Stimulated activated CD8-positive, alpha-beta memory T cell treated with anti-CD3 and anti-CD28 coated beads, Interleukin-15, amount 100 ng/mL, for 48 hours (primary cell): Measurements from ENCODE around the gene PNMA8C.
A peak's percentile ranks its signal among the peaks of the same experiment; 100 is the strongest.
"Not testable (repeated sequence)": the region's sequence is repeated elsewhere in the genome, so short reads cannot be mapped to it uniquely, and the experiment has no call there.

Source experiments
- DNase-seq, 2 donors: peaks; one replicate each; pipeline ENCODE4 v3.0.0-alpha.2; 2020; ENCODE audit warnings: low read depth in 2 of 2

Gene PNMA8C

GRCh38 chr19:46447006-46447405 lies 18.3 kb upstream of the PNMA8C start:
- DNase-seq = no peak

DNA sequence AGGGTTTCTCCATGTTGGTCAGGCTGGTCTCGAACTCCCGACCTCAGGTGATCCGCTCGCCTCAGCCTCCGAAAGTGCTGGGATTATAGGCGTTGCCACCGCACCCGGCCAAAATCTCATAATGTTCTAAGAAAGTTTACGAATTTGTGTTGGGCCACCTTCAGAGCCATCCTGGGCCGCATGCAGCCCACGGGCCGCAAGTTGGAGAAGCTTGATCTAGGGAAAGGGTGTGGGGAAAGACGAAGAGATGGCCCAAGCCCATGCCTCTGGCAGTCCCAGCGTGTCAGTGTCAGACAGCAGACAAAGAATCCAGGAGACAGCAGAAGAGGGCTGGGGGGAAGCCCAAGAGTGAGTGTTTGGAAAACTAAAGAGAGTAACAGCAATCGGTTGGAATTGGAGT lies 17.3 kb upstream of the PNMA8C start:
- no peak for DNase-seq

DNA sequence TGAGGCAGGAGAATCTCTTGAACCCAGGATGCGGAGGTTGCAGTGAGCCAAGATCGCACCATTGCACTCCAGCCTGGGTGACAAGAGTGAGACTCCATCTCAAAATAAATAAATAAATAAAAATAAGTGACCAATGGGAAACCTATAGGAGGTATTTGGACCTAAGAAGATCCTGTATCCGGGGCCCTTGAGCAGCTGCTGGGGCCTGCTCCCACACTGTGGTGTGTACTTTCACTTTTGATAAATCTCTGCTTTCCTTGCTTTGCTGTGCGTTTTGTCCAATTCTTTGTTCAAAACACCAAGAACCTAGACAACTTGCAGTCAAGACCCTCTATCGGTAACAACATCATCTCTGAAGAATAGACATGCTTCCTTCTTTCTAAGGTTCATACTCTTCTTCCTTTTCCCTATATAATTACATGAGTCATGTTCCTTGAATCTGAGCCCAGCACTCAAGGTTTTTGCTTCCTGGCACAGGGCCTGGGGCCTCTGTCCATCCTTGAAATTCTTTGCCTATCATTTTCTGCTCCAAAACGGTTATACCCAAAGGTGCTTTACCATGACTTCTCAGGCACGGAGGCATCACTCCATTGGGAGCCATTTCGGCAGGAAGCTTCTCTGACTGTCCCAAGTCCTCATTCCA lies 14.2 kb upstream of the PNMA8C start:
- no peak for DNase-seq

DNA sequence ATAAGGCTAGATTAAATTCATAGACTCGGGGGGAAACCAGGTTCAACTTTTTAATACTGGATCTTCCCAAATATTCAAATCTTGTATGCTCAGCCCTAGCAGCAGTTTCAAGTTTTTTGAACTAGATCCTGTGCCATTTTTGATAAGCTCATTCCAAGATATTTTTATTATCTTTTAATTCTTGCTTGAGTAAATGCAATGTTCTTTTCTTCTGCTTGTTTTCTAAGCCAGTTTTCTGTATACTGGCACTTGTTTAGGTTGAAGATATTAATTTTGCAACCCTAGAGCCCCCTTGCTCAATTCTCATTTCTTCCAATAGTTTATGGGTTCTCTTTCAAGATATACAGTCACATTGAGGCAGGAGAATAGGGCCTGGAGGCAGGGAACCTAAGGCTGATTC lies 13.1 kb upstream of the PNMA8C start:
- no peak for DNase-seq

- DNase-seq = not testable (repeated sequence)
These were observed 7.0 kb upstream of the PNMA8C start for GRCh38 chr19:46435689-46436088.

- no peak for DNase-seq
These were observed 6.3 kb upstream of the PNMA8C start for GRCh38 chr19:46435009-46435408.

DNA sequence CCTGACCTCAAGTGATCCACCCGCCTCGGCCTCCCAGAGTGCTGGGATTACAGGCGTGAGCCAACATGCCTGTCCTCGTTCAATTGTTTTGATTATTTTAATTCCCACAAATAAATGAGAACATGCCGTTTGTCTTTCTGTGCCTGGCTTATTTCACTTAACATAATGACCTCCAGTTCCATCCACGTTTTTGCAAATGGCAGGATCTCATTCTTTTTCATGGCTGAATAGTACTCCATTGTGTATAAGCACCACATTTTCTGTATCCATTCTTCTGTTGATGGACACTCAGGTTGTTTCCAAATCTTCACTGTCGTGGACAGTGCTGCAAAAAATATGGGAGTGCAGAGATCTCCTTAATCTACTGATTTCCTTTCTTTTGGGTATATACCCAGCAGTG lies 4.7 kb upstream of the PNMA8C start:
- not testable (repeated sequence) for DNase-seq

GRCh38 chr19:46431824-46432223 lies 3.1 kb upstream of the PNMA8C start:
- no peak for DNase-seq

DNA sequence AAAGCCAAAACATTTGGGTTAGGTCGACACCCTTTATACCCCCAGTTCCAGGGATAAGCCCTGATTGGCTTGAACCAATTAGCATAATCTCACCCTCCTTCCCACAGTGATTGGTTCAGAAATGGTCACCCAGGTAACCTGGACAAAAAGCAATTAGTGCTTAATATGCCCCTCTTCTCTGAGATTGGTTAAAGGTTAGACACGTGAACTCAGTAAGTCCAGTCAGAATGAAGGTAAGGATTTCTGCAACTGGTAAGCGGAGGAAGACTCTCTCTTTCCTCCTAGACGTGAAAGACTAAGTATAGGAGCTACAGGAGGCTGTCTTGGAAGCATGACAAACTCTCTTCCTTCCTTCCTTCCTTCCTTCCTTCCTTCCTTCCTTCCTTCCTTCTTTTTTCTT lies 1.3 kb upstream of the PNMA8C start:
- DNase-seq = no peak

DNA sequence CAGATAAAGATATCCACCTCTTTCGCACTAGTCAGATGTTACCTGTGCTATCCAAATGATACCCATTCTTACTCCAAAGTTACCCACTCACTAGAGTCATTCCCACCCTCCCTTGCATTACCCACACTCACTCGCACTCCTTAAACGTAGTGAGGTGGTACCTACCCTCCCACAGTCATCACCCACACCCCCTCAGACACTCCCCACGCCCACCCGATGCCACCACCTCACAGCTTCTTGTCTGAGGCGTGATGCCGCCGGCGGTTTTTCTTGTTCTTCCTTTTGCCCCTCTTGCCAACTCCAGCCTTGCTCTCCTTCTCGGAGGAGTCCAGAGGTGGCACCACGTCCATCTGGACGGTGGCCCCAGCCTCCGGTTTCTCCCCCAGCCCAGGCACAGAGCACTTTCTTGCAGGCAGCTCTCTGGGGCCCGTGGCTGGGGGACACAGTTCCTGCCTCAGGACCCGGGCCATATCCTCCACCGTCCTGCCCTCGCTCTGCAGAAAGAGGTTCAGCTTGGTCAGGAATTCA lies 1.2 kb downstream of the PNMA8C start:
- no peak for DNase-seq

DNA sequence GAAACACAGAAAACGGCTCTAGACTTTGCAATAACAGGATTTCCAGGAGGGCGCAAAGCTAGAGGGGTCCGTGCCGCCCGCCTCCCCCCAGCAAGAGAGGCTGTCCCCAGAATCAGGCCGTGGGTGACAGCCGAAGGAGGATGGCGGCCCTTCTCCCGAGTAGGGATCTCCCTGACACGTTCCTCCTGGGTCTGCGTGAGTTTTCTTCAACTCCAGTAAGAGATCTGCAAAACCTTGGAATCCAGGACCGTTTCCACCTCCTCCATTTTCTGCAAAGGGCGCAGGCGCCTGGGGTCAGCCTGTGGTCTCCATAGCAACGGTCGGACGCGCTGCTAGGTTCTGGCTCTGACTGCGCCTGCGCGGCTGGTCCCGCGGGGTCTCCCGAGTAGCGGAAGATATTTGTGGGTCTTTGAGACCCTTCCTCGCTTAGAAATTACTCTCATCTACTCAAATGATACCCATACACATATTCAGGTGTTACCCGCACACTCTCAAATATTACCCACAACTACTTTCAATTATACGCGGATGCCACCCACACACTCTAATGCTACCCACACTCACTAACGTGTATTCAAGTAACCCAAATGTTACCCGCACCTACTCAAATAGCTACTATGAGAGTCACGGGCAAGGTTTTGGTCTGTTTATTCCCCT lies 2.1 kb downstream of the PNMA8C start:
- peak; percentile 19 to 37 for DNase-seq

DNA sequence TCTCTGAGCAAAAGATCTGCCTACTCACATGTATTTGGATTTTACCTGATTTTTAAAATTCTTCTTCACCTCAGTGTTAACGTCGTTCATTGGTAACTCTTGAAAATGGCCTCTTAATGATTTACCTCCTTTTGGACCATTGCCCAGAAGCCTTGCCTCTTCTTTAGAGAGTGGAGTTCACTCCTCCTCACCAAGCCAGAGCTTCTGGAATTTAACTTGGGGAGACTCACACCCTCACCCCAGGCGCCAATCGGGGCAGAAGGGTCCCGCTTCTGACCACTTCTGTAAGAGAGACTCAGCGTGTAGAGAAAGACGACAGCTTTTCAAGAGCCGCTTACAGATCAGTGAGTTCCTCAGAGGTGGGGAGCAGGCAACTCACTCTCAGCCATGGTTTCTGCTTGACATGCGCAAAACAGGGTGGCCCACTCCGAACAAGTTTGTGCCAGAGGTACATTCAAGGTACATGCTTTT lies 2.7 kb downstream of the PNMA8C start:
- no peak for DNase-seq

DNA sequence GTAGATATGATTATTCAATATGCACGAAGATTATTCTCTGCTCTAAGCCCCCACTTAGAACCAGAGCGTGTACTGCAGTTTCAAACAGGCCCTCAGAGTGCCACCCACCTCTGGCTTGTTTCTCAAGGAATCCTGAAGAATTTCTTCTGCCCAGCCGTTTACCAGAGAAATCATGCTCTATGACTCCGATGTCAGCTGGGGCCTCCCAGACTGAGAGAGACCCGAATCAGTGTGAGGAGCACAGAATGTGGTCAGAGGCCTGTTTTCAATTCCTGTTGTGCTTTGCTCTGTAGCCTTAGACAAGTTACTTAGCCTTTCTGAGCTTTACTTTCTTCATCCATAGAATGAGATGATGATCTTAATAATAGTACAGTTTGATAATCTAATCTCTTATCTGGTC lies 5.5 kb downstream of the PNMA8C start:
- DNase-seq = no peak

GRCh38 chr19:46422344-46422743 lies 6.4 kb downstream of the PNMA8C start:
- DNase-seq = no peak

GRCh38 chr19:46420056-46420455 lies 8.7 kb downstream of the PNMA8C start:
- DNase-seq = no peak

- DNase-seq = peak in 1 of 2 donors; percentile 49
These were observed 12.7 kb downstream of the PNMA8C start for GRCh38 chr19:46415804-46416709.

DNA sequence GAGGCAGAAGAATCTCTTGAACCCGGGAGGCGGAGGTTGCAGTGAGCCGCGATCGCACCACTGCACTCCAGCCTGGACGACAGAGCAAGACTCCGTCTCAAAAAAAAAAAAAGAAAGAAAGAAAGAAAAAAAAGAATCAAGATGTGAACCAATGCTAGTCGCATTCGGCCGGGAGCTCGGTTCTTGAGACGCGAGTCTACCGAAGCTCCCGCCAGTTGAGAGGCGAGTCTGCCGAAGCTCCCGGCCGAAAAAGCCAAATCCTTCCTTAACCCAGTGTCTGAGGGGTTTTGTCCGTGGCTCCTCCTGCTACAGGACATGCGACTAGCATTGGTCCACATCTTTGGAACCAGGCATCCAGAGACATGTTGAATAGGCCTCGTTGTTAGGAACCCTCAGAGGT lies 13.8 kb downstream of the PNMA8C start:
- DNase-seq = not testable (repeated sequence)

GRCh38 chr19:46413262-46414031 lies 15.3 kb downstream of the PNMA8C start, which contains the start of gene CCDC8:
TSS of gene CCDC8 (minus strand) at chr19:46413564. CDS start at chr19:46412810, 754 bp downstream.
- DNase-seq = no peak

- no peak for DNase-seq
These were observed 16.0 kb downstream of the PNMA8C start for GRCh38 chr19:46412650-46413261.

DNA sequence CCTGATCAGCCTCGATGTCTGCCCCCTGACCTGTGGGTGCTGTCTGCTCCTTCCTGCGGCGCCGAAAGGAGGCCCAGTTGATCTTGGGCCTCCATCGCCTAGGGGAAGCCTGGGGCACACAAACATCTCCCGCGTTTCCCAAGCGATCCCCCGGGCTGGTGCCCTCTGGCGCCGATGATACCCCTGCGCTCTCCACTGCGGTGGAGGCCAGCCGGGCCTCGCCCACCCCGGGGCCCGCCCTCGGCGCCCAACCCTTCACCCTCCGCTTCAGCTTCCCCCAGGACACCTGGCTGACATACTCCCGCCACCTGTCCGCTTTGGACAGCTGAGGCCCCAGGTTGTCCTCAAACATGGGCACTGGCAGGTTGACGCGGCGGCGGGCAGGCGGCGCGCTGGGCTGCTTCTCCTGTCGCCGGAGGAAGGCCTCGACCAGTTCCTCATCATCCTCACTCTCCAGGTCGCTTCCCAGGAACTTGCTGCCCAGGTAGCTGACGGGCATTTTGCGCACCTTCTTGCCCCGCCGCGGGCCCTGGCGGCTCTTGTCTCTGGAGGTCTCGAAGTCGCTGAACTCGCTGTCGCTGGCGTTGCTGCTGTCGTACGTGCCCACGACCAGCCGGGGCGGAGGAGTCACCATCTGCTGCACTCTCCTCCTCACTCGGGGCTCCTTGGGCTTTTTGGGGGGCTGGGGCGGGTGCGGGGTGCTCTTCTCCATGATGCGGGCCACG lies 16.6 kb downstream of the PNMA8C start:
- no peak for DNase-seq
